Epithelial cell of esophagus (primary cell): ENCODE results near the gene GABBR2.

Experiments
- DNase-seq: peaks from one replicate; pipeline ENCODE4 v3.0.0; 2010; ENCODE audit warnings: low read depth
- H3K4me3 ChIP-seq: 2 replicates; pipeline ENCODE4 v1.5.1; 2011; ENCODE audit warnings: mild to moderate bottlenecking, low read length, control low read depth
- TF ChIP-seq, protein P1 (sequence below): IDR thresholded peaks from 2 replicates; pipeline ENCODE4 v1.5.1; 2011; ENCODE audit warnings: low read depth, mild to moderate bottlenecking, low read length, control low read depth, inconsistent platforms; ENCODE audit not compliant: insufficient read depth; ENCODE audit errors: missing control alignments

Gene GABBR2

DNA sequence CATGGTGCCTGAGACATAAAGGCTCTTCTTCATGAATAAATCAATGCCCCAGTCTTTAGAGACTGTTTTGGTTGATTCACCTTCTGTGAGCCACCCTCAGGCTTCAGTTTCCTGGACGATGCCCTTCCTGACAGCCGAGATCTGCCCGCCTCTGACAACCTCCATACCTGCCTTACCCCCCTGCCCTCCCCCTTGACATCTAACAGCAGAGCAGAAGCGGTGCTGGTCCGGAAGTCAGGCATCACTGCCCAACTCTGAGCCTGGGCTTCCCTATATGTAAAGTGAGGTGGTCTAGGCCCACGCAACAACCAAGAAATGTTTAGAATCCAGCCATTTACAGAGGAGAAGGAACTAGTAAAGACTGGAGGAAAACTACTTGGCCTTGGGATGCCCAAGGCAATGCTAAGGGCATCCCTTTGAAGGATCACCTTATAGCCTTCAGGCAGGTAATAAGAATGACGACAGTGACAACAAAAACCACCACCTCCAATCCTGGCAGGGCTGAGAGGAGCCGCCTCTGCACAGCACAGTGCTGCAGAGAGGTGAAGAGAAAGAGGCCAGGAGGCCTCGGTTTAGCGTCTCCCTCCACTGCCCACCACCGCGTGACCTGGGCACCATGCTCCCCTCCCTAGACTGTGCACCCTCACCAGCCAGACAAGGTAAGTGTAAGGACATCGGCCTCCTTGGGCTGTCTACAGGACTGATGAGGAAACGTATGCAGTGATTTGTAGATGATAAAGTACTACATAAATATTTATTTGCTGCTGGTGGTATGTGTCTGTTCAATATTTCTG lies 35.3 kb upstream of the GABBR2 start:
- DNase-seq: no peak
- no peak overlapping the region for H3K4me3 ChIP-seq
- TF ChIP-seq, protein P1, sequence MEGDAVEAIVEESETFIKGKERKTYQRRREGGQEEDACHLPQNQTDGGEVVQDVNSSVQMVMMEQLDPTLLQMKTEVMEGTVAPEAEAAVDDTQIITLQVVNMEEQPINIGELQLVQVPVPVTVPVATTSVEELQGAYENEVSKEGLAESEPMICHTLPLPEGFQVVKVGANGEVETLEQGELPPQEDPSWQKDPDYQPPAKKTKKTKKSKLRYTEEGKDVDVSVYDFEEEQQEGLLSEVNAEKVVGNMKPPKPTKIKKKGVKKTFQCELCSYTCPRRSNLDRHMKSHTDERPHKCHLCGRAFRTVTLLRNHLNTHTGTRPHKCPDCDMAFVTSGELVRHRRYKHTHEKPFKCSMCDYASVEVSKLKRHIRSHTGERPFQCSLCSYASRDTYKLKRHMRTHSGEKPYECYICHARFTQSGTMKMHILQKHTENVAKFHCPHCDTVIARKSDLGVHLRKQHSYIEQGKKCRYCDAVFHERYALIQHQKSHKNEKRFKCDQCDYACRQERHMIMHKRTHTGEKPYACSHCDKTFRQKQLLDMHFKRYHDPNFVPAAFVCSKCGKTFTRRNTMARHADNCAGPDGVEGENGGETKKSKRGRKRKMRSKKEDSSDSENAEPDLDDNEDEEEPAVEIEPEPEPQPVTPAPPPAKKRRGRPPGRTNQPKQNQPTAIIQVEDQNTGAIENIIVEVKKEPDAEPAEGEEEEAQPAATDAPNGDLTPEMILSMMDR: no peak

DNA sequence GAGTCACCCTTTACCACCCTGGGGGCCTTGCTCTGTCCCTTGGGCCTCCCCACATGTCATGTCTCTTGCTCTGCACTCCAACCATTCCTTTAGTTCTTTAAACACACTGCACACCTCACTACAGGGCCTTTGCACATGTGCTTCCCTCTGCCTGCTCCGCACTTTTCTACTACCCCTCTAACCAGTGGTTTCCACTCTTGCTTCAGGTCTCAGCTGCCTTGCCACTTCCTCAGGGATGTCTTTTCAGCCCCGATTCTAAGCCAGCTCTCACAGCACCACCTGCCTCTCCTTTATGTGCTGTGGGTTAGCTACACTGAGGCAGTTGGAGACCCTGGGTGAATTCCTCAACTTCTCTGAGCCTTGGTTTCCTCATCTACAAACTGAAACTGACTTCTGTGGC lies 34.6 kb upstream of the GABBR2 start:
- TF ChIP-seq, protein P1: no peak
- DNase-seq: no peak
- no peak overlapping the region for H3K4me3 ChIP-seq

DNA sequence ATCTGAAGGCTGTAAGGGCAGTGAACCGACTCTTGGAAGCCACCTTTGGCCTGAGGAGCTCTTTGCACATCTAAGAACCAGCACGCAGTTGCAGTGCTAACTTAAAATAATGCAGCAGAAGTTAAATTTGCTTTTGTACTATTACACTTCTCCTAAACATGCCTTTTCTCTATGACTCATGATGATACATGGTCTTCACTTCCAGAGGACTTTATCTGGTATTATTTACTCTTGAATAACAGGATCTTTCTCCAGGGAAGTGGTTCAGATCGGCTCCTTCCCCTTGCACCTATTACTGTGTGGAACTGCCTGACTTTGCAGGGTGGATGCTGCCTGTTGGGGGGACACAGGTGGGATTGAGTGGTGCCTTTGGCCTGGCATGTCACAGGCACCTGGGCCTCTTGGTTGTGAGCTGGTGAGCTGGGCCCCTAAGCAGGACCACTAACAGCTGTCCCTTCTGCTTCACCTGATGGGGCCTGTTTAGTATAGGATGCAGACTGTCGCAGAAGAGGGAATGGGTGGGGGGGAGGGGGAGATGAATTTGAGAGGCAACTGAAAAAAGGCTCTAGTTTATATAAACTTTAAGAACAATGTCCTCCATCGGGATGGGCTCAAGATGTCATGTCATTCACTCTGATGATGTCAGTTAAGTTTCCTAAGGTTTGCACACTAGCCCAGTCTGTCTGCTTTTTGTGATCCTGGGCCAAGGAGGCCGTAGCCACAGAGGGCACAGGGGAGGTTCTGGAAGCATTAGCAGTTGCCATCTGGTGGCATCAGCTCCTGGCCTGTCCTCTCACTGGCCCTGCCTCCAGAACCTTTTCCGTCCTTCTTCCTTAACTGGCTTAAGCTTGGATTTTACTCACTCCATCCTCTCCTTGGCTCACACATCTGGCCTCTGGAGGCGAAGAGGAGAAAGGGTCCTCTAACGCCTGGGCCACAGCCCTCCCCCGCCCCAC lies 33.9 kb upstream of the GABBR2 start:
- TF ChIP-seq, protein P1: no peak
- DNase-seq: peak; percentile 60
- no peak overlapping the region for H3K4me3 ChIP-seq

DNA sequence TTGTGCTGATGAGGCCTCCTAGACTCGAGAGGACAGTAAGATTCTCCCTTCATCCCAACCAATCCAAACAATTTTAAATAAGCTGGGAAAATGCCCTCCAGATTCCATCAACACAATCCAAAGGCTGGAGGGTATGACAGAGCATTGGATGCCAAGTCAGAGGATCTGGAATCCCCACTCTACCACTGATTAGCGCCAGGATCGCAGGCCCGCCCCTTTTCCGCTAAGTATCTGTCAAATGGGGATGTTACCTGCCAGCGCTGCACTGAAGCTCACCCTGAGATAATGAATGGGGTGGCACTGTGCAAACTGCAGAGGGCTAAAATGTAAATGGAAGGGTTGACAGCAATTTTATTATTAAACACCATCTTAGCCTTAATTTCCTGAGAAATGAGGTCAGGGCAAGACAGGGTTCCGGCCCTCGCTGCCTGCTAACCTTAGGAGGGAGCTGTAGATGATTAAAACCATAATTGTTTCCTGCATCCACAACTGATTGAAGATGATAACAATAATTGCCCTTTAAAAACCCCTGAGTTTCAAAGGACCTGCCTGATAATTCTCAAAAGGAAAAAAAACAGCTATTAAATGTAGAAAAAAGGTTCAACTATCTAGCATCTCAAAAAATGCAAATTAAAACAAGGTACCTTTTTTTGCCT lies 31.6 kb upstream of the GABBR2 start:
- DNase-seq: no peak
- TF ChIP-seq, protein P1: no peak
- no peak overlapping the region for H3K4me3 ChIP-seq

DNA sequence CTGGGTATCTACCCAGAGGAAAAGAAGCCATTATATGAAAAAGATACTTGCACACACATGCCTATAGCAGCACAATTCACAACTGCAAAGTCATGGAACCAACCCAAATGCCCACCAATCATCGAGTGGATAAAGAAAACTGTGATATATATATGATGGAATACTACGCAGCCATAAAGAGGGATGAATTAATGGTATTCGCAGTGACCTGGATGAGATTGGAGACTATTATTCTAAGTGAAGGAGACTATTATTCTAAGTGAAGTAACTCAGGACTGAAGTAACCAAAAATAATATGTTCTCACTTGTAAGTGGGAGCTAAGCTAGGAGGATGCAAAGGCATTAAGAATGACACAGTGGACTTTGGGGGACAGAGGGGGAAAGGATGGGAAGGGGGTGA lies 30.0 kb upstream of the GABBR2 start:
- no peak for DNase-seq
- no peak overlapping the region for H3K4me3 ChIP-seq
- TF ChIP-seq, protein P1: no peak

DNA sequence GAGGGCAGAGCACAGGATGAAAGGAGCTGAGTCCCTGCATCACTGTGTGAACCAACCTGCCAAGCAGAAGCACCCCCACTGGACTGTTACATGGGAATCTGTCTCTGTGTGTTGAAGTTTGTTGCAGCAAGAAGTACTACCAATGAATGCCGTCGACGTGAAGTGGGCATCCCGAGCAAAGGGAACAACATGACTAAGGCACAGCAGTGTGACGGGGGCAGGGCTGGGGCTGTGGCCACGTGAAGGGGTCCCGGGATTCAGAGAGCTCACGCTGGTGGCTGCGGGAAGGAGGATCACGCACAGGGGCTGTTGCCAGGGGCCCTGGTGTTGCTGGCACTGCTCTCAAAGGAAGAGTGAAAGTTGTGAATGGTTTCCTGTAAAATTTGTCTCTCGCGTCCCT lies 27.5 kb upstream of the GABBR2 start:
- no peak for DNase-seq
- TF ChIP-seq, protein P1: no peak
- no peak overlapping the region for H3K4me3 ChIP-seq
